Esophagus muscularis mucosa (tissue), 3 donors: ENCODE results near the gene ATP6AP1.

Source experiments
- POLR2A ChIP-seq: fragments of 450-650 bp; IDR thresholded peaks from one replicate; pipeline ENCODE4 v1.6.1; 2017; ENCODE audit warnings: antibody characterized with exemption, moderate library complexity, mild to moderate bottlenecking, low read depth
- TF ChIP-seq, protein P1 (sequence below), 3 experiments: fragments of 200-600 bp in 2 of 3; fragments of 450-650 bp in 1 of 3; sonication (generic) in 2 of 3; IDR thresholded peaks; one replicate each; pipeline ENCODE4 v1.5.1; 2017 to 2019; ENCODE audit warnings: antibody characterized with exemption in 3 of 3, mild to moderate bottlenecking in 2 of 3, moderate library complexity in 1 of 3

GRCh38 chrX:154445776-154446175 is 17.3 kb downstream of the ATP6AP1 start:
- TF ChIP-seq, protein P1, sequence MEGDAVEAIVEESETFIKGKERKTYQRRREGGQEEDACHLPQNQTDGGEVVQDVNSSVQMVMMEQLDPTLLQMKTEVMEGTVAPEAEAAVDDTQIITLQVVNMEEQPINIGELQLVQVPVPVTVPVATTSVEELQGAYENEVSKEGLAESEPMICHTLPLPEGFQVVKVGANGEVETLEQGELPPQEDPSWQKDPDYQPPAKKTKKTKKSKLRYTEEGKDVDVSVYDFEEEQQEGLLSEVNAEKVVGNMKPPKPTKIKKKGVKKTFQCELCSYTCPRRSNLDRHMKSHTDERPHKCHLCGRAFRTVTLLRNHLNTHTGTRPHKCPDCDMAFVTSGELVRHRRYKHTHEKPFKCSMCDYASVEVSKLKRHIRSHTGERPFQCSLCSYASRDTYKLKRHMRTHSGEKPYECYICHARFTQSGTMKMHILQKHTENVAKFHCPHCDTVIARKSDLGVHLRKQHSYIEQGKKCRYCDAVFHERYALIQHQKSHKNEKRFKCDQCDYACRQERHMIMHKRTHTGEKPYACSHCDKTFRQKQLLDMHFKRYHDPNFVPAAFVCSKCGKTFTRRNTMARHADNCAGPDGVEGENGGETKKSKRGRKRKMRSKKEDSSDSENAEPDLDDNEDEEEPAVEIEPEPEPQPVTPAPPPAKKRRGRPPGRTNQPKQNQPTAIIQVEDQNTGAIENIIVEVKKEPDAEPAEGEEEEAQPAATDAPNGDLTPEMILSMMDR (IDR thresholded peaks at IDR 0.05) = no peak
- TF ChIP-seq POLR2A = no peak
